Mucosa of descending colon (tissue), 3 donors: ENCODE results near the gene VIPR2. TPM values are rescaled to one million over a fixed set of nuclear protein-coding genes. Genes with fewer than 3 reads are reported as not detected.

Experiments used
- ATAC-seq: fragments of 200-7000 bp; cut with Tn5 transposase; one replicate; pipeline ENCODE4 v1.9.1; 2020; ENCODE audit warnings: mild to moderate bottlenecking, moderate library complexity
- DNase-seq, 3 donors: peaks; one replicate each; pipeline ENCODE4 v3.0.0-alpha.2; 2020
- H3K36me3 ChIP-seq: fragments of 200-600 bp; one replicate; pipeline ENCODE4 v1.8.0; 2021; ENCODE audit warnings: low read depth, mild to moderate bottlenecking
- H3K4me1 ChIP-seq: fragments of 200-600 bp; one replicate; pipeline ENCODE4 v1.8.0; 2021; ENCODE audit warnings: low read depth, mild to moderate bottlenecking
- H3K4me3 ChIP-seq: fragments of 200-600 bp; one replicate; pipeline ENCODE4 v1.8.0; 2021; ENCODE audit warnings: mild to moderate bottlenecking
- H3K9me3 ChIP-seq: fragments of 200-600 bp; one replicate; pipeline ENCODE4 v1.8.0; 2021; ENCODE audit warnings: mild to moderate bottlenecking
- intact Hi-C, 2 donors: fragments of 100-400 bp; cut with DNase I in 1 of 2; cut with micrococcal nuclease in 1 of 2; formaldehyde crosslinking; loops; one replicate each; pipeline versions ENCODE4 v1.11.0 to v1.11.1; 2022; cut with DNase I, micrococcal nuclease
- total RNA-seq, 3 donors: library from RNA; stranded (reverse); fragmentation: NEBNext Ultra II Directional in 2 of 3; extraction: Animal tissue kit (Norgen Biotek cat#: 25700) in 2 of 3; gene quantifications; one replicate each; pipeline versions ENCODE4 v1.2.1 to v1.2.4, GENCODE V29; 2021 to 2023
- TF ChIP-seq, protein P1 (sequence below): fragments of 200-600 bp; IDR thresholded peaks from one replicate; pipeline ENCODE4 v1.8.0; 2022; ENCODE audit warnings: antibody characterized with exemption, mild to moderate bottlenecking
- donor health status: DM: no; HTN: no; CAD: no; lungs with moderate emphysema.
- donor health status: DM: no; HTN: no; CAD: no.
- donor health status: DM: no; HTN: yes; CAD: no.

Gene VIPR2
- total RNA-seq, 3 donors from 2014 or later, result 0.58 to 19.8 (median 2.4) TPM

DNA sequence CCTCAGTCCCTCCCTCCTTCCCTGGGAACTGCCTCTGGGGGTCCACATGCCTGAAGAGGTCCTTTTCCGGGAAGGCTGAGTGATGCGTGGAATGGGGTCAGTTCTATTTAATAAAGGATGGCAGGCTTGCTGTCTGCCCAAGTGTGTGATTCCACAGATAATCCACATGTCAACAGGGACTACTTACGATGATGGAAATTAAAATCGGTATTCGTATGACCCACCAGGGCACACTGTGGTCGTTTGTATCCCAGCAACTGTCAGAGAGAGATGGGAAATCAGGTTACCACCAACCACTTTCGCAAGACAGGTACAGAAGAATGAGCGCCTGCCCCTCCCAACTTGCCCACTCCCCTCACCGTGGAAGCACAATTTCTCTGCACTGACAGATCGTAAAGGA, 110.3 kb downstream of the VIPR2 start:
- no peak for ATAC-seq
- TF ChIP-seq, protein P1, sequence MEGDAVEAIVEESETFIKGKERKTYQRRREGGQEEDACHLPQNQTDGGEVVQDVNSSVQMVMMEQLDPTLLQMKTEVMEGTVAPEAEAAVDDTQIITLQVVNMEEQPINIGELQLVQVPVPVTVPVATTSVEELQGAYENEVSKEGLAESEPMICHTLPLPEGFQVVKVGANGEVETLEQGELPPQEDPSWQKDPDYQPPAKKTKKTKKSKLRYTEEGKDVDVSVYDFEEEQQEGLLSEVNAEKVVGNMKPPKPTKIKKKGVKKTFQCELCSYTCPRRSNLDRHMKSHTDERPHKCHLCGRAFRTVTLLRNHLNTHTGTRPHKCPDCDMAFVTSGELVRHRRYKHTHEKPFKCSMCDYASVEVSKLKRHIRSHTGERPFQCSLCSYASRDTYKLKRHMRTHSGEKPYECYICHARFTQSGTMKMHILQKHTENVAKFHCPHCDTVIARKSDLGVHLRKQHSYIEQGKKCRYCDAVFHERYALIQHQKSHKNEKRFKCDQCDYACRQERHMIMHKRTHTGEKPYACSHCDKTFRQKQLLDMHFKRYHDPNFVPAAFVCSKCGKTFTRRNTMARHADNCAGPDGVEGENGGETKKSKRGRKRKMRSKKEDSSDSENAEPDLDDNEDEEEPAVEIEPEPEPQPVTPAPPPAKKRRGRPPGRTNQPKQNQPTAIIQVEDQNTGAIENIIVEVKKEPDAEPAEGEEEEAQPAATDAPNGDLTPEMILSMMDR, result no peak
- H3K4me1 ChIP-seq, result peaks cover 11% of the 10 kb centered on the region
- no peak for DNase-seq
- no peak overlapping the region for H3K4me3 ChIP-seq
- no peaks in the 10 kb centered on the region for H3K9me3 ChIP-seq
- no peaks in the 10 kb centered on the region for H3K36me3 ChIP-seq
- intact Hi-C loops, result no loop called here

DNA sequence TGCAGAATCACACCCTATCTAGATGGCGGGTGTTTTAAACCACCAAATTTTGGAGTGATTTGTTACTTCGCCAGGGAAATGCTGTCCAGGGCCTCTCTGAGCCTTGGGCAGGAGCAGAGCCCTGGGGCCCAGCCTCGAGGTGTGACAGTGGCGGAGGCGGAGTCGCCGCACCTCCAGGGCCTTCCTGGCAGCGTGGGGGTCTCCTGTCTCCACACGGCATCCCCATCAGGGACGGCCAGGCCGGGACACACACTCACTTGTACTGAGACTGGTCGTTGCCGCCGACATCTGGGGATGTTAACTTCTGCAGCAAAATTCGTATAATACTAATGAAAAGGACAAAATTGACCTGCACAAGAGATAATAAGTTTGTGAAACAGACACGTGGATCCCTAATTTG, 110.7 kb downstream of the VIPR2 start:
- ATAC-seq (no peak), DNase-seq (no peak)

DNA sequence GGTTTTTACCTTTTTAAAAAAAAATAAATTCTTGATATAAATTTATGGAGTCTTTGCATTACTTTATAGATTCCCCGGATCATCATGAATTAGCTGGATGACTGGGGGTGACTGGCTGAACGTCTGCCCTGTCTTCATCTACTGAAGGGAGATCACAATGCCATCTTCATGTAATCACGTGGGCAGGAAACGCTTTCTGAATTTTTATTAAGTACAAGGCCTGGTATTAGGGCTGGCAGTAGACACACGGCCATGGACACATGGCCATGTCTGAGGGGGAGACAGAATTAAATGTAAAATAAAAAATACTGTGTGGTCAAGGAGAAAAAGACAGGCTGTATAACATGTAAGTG, 111.2 kb downstream of the VIPR2 start:
- ATAC-seq (no peak), DNase-seq (no peak)
- Histone ChIP-seq H3K9me3 (no peaks in the 10 kb centered on the region), H3K4me1 (peaks cover 4% of the 10 kb centered on the region), H3K4me3 (no peak overlapping the region), H3K36me3 (no peaks in the 10 kb centered on the region)
- TF ChIP-seq, protein P1, result no peak
- intact Hi-C loops, result no loop called here

More for the DNA sequence above, 110.7 kb downstream of the VIPR2 start:
- TF ChIP-seq, protein P1, result no peak
- Histone ChIP-seq H3K9me3 (no peaks in the 10 kb centered on the region), H3K4me3 (no peak overlapping the region), H3K4me1 (peaks cover 8% of the 10 kb centered on the region), H3K36me3 (no peaks in the 10 kb centered on the region)
- intact Hi-C loops, result no loop called here

DNA sequence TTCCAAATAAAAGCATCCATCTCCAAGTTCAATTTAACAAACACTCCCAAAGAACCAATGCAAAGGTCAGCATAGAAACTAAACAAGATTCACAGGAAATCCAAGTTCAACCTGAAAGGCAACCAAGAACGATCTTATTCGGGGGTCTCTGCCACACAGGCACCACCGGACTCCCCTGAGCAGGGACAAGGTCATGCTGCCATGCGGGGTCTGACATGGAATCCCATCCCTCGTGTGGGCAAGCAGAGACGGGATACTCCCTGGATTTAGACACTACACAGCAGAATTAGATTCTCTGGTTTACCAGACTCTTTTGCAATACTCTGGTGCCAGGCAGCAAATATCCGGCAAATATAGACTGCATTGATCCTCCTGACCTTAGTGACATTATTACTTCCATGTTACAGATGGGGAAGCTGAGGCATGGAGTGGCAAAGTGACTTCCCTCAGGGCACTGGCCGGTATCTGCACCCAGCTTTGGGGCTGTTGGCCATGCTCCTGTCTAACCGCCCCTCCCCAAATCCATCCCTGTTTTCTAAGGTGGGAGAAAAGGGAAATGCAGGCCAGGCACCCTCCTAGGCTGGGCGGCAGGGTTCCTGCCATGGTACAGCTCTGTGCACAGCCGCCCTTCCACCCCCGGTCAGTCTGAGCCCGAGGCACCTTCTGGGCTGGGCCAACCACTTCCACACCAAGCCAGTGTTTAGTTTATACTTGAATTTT, 111.8 kb downstream of the VIPR2 start:
- H3K4me3 ChIP-seq, result no peak overlapping the region
- H3K4me1 ChIP-seq, result no peaks in the 10 kb centered on the region
- DNase-seq, result no peak
- TF ChIP-seq, protein P1, result no peak
- no peaks in the 10 kb centered on the region for H3K36me3 ChIP-seq
- intact Hi-C loops, result no loop called here
- H3K9me3 ChIP-seq, result no peaks in the 10 kb centered on the region
- no peak for ATAC-seq

DNA sequence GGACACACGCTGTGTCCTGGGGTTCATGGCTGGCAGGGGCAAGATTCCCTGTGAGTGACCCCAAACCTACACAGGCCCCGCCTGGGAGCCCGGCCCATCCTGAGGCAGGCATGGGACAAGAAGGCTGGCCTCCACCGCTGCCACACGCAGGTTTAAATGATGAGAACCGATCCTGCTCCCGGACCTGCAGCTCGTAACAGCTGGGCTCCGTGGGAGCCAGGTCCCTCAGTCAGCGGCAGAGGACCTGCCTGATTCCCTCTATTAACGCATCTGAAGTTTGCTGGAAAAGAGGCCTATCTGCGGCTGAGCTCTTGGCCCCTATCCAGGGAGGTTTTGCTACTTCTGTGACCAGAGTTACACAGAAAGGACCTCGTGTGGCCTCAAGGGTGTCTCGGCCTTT, 112.3 kb downstream of the VIPR2 start:
- intact Hi-C loops, result no loop called here
- Histone ChIP-seq H3K4me1 (no peaks in the 10 kb centered on the region), H3K4me3 (no peak overlapping the region), H3K9me3 (no peaks in the 10 kb centered on the region), H3K36me3 (no peaks in the 10 kb centered on the region)
- no peak for ATAC-seq
- DNase-seq, result no peak
- TF ChIP-seq, protein P1, result no peak

DNA sequence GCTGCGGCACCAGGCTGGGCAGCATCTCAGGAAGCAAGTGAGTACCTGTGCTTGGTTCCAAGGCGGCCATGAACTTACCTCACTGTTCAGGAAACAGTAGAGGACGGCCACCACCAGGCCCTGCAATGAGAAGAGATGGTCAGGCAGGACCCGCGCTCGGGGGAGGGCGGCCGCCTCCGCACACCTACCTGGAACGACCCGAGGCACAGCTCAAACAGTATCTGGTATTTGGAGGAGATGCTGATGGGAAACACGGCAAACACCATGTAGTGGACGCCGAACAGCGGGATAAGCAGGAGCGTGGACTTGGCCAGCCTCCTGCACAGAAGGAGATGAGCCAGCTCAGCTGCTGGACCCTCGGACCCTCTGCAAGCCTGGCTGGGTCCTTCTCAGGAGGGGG, 112.9 kb downstream of the VIPR2 start:
- TF ChIP-seq, protein P1, result no peak
- DNase-seq, result no peak
- H3K4me3 ChIP-seq, result no peak overlapping the region
- H3K4me1 ChIP-seq, result no peaks in the 10 kb centered on the region
- no peaks in the 10 kb centered on the region for H3K9me3 ChIP-seq
- intact Hi-C loops, result no loop called here
- no peak for ATAC-seq
- H3K36me3 ChIP-seq, result no peaks in the 10 kb centered on the region
